Astrocyte (in vitro differentiated cells and primary cell): Measurements from ENCODE around the gene PRR20A.
"Not testable (repeated sequence)": the region's sequence is repeated elsewhere in the genome, so short reads cannot be mapped to it uniquely, and the experiment has no call there.

ENCODE experiments used
- CTCF ChIP-seq: IDR thresholded peaks from 2 replicates; pipeline ENCODE4 v1.5.1; 2011; ENCODE audit warnings: low read depth, mild to moderate bottlenecking, inconsistent platforms, low read length, moderate library complexity; ENCODE audit not compliant: insufficient read depth
- EZH2 ChIP-seq: IDR thresholded peaks from 2 replicates; pipeline ENCODE4 v1.6.1; 2012; ENCODE audit warnings: mild to moderate bottlenecking, low read length, inconsistent platforms; ENCODE audit not compliant: insufficient read depth

DNA sequence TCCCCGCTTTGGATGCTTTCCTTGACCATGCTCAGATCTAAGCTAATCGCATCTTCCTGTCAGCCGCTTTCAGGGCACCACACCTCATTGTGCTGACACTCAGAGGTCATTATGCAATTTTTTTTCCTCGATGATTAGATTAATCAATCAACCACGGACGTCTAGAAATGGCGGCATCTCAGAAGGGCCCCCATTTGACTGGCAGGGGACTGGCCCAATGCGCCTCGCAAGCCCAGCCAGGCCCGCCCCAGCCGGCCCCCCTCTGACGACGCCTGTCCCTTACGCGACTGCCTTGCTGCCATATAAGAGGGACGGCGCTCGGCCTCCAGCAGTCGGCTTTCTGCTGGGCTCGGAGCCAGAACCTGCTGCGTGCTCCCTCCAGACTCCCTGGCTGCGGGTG lies 13.0 kb downstream of the PRR20A start, which contains the start of gene PRR20C:
- not testable (repeated sequence) for TF ChIP-seq CTCF, EZH2
